ENCODE measurements around the gene PCDHGA3.
A peak's percentile ranks its signal among the peaks of the same experiment; 100 is the strongest.

The PCDHGA3 gene

DNA sequence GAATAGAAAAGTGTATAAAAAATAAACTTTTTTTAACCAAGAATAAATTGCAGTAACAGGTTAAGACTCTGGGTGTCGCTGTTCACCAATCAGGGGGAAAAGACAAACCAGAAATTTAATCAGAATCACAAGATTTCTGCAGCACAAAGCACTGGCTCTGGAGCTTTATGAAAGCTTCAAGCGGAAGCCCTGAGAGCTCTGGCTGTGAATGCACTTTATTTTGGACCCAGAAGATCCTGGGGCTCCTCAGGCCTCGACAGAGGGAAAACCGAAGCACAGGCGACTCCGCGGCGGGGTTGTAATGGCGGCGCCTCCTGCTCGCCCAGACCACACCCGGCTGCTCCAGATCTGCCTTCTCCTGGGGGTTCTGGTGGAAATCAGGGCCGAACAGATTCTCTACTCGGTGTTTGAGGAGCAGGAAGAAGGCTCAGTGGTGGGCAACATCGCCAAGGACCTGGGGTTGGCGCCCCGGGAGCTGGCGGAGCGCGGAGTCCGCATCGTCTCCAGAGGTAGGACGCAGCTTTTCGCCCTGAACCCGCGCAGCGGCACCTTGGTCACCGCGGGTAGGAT is 11.4 kb downstream of the PCDHGA3 start, which contains the start of gene PCDHGA4:
TSS of gene PCDHGA4 (plus strand) at position 122 of the 570 bp plus-strand sequence. CDS start at position 209, 87 bp downstream.
- no peak within 1 kb of the TSS for H3K4me3 ChIP-seq (ENCODE audit: low read depth in 1 of 2, low read length in 2 of 2)
- no peaks in the 10 kb centered on the region for H3K27me3 ChIP-seq (ENCODE audit: insufficient read depth, low read length, poor library complexity)
- H3K36me3 ChIP-seq (ENCODE audit: insufficient read depth, low read length): no peaks in the 10 kb centered on the region
- DNase-seq (no peak), ATAC-seq (ENCODE audit: insufficient read depth, low read depth) (no peak)
- TF ChIP-seq, protein P1, sequence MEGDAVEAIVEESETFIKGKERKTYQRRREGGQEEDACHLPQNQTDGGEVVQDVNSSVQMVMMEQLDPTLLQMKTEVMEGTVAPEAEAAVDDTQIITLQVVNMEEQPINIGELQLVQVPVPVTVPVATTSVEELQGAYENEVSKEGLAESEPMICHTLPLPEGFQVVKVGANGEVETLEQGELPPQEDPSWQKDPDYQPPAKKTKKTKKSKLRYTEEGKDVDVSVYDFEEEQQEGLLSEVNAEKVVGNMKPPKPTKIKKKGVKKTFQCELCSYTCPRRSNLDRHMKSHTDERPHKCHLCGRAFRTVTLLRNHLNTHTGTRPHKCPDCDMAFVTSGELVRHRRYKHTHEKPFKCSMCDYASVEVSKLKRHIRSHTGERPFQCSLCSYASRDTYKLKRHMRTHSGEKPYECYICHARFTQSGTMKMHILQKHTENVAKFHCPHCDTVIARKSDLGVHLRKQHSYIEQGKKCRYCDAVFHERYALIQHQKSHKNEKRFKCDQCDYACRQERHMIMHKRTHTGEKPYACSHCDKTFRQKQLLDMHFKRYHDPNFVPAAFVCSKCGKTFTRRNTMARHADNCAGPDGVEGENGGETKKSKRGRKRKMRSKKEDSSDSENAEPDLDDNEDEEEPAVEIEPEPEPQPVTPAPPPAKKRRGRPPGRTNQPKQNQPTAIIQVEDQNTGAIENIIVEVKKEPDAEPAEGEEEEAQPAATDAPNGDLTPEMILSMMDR (IDR thresholded peaks at IDR 0.05; ENCODE audit: borderline replicate concordance, extremely low read depth, low read length, poor library complexity, severe bottlenecking): peak; percentile 63
- TF ChIP-seq EZH2 (IDR thresholded peaks at IDR 0.05; ENCODE audit: borderline replicate concordance, low read depth, low read length, severe bottlenecking): no peak
- no peak within 1 kb of the TSS for H3K4me2 ChIP-seq (ENCODE audit: insufficient read depth, low read length)
- no peak within 1 kb of the TSS for H3K9ac ChIP-seq (ENCODE audit: low read depth, low read length)
- no peaks in the 10 kb centered on the region for H3K79me2 ChIP-seq (ENCODE audit: insufficient read depth, low read length)
- H3K9me3 ChIP-seq (ENCODE audit: insufficient read depth, low read length, severe bottlenecking): no peaks in the 10 kb centered on the region
- no peak within 1 kb of the TSS for H2AFZ ChIP-seq (ENCODE audit: low read depth, low read length)
- H4K20me1 ChIP-seq (ENCODE audit: insufficient read depth, low read length): no peaks in the 10 kb centered on the region
- no peak within 1 kb of the TSS for H3K27ac ChIP-seq (ENCODE audit: low read length)
- peaks cover 2% of the 10 kb centered on the region; the same call in 1 of the 2 replicates for H3K4me1 ChIP-seq (ENCODE audit: insufficient read depth, low read length)

GRCh38 chr5:141355641-141356040 is 12.0 kb downstream of the PCDHGA3 start:
- TF ChIP-seq, protein P1 (IDR thresholded peaks at IDR 0.05; ENCODE audit: borderline replicate concordance, extremely low read depth, low read length, poor library complexity, severe bottlenecking): no peak
- no peak for TF ChIP-seq EZH2 (IDR thresholded peaks at IDR 0.05; ENCODE audit: borderline replicate concordance, low read depth, low read length, severe bottlenecking)
- Histone ChIP-seq H3K79me2 (ENCODE audit: insufficient read depth, low read length) (no peaks in the 10 kb centered on the region), H2AFZ (ENCODE audit: low read depth, low read length) (no peak overlapping the region), H3K4me2 (ENCODE audit: insufficient read depth, low read length) (no peak overlapping the region), H3K9me3 (ENCODE audit: insufficient read depth, low read length, severe bottlenecking) (no peaks in the 10 kb centered on the region), H3K4me1 (ENCODE audit: insufficient read depth, low read length) (peaks cover 3% of the 10 kb centered on the region; the same call in 1 of the 2 replicates), H3K9ac (ENCODE audit: low read depth, low read length) (no peak overlapping the region), H3K27ac (ENCODE audit: low read length) (no peak overlapping the region), H3K36me3 (ENCODE audit: insufficient read depth, low read length) (no peaks in the 10 kb centered on the region), H4K20me1 (ENCODE audit: insufficient read depth, low read length) (no peaks in the 10 kb centered on the region), H3K27me3 (ENCODE audit: insufficient read depth, low read length, poor library complexity) (no peaks in the 10 kb centered on the region), H3K4me3 (ENCODE audit: low read depth in 1 of 2, low read length in 2 of 2) (no peak overlapping the region)
- ATAC-seq (ENCODE audit: insufficient read depth, low read depth): no peak
- DNase-seq: no peak

GRCh38 chr5:141356133-141356532 is 12.5 kb downstream of the PCDHGA3 start:
- ATAC-seq (ENCODE audit: insufficient read depth, low read depth) (no peak), DNase-seq (no peak)
- H4K20me1 ChIP-seq (ENCODE audit: insufficient read depth, low read length): no peaks in the 10 kb centered on the region
- H3K4me1 ChIP-seq (ENCODE audit: insufficient read depth, low read length): peaks cover 3% of the 10 kb centered on the region; the same call in 1 of the 2 replicates
- no peak overlapping the region for H3K4me2 ChIP-seq (ENCODE audit: insufficient read depth, low read length)
- TF ChIP-seq, protein P1 (IDR thresholded peaks at IDR 0.05; ENCODE audit: borderline replicate concordance, extremely low read depth, low read length, poor library complexity, severe bottlenecking): no peak
- no peak for TF ChIP-seq EZH2 (IDR thresholded peaks at IDR 0.05; ENCODE audit: borderline replicate concordance, low read depth, low read length, severe bottlenecking)
- H3K36me3 ChIP-seq (ENCODE audit: insufficient read depth, low read length): no peaks in the 10 kb centered on the region
- H3K4me3 ChIP-seq (ENCODE audit: low read depth in 1 of 2, low read length in 2 of 2): no peak overlapping the region
- no peaks in the 10 kb centered on the region for H3K79me2 ChIP-seq (ENCODE audit: insufficient read depth, low read length)
- no peak overlapping the region for H3K27ac ChIP-seq (ENCODE audit: low read length)
- no peaks in the 10 kb centered on the region for H3K27me3 ChIP-seq (ENCODE audit: insufficient read depth, low read length, poor library complexity)
- no peak overlapping the region for H2AFZ ChIP-seq (ENCODE audit: low read depth, low read length)
- no peak overlapping the region for H3K9ac ChIP-seq (ENCODE audit: low read depth, low read length)
- no peaks in the 10 kb centered on the region for H3K9me3 ChIP-seq (ENCODE audit: insufficient read depth, low read length, severe bottlenecking)
